OCI-LY3 (cell line): ENCODE measurements around the gene CACNA2D2.

Experiments used
- CTCF ChIP-seq: fragments of 200-600, 300-600 bp; sonication (generic); IDR thresholded peaks from 2 replicates; pipeline ENCODE4 v1.5.1; 2014; ENCODE audit warnings: antibody characterized with exemption, low read length, low read depth
- EZH2phosphoT487 ChIP-seq: fragments of 200-600 bp; shearing (Covaris generic); IDR thresholded peaks from 2 replicates; pipeline ENCODE4 v1.6.1; 2018; ENCODE audit warnings: antibody characterized with exemption, mixed run types, low read depth

GRCh38 chr3:50325497-50326181 lies 177.8 kb downstream of the CACNA2D2 start:
- TF ChIP-seq CTCF (no peak), EZH2phosphoT487 (no peak)
